ENCODE results near the gene RETREG1. TPM values are rescaled to one million over a fixed set of nuclear protein-coding genes. Genes with fewer than 3 reads are reported as not detected.
A peak's percentile ranks its signal among the peaks of the same experiment; 100 is the strongest.
"Not testable (repeated sequence)": the region's sequence is repeated elsewhere in the genome, so short reads cannot be mapped to it uniquely, and the experiment has no call there.

Gene RETREG1
- total and polyA plus RNA-seq, 7 experiments from 2014 or later: 37.4 to 130 (median 48.6) TPM

DNA sequence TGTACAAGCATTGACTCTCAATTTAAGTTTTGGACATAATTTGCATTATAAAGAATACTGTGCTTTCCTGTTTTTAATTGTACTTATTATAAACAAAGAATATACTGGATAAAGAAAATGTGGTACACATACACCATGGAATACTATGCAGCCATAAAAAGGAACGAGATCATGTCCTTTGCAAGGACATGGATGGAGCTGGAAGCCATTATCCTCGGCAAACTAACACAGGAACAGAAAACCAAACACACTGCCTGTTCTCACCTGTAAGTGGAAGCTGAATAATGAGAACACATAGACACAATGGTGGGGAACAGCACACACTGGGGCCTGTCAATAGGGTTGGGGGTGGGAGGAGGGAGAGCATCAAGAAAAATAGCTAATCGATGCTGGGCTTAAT, 140.4 kb downstream of the RETREG1 start:
- ATAC-seq: not testable (repeated sequence)

DNA sequence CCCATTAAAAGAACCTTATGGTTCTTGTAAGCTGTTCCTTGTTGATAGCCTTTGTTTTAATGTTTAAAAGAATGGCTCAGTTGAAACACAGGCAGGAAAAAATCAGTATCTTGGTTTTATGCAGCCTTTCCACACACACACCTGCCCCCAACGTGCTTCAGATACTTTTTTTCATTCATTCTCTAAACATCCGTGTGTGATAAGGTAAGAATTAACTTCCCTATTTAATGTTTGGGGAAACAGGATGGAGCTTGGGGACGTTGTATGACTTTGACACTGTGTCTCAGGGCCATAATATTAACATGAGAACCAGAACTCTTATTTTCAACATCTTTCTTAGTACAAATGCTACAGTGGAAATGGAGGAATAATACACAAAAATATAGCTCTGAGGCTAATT, 145.4 kb downstream of the RETREG1 start:
- ATAC-seq: no peak

More for the DNA sequence above, 140.4 kb downstream of the RETREG1 start:
- Mint-ChIP-seq H3K36me3 (peaks cover 3 to 43% (median 39%) of the 10 kb centered on the region in 5 donors), H3K27ac (peak overlapping the region in 4 of 9 donors; percentile 8 to 49 (median 42)), H3K4me1 (peaks cover 0 to 42% (median 35%) of the 10 kb centered on the region in 7 donors)
- H3K27ac ChIP-seq (ENCODE audit: low read depth, low read length); H3K9me3 ChIP-seq (ENCODE audit: control insufficient read depth in 2 of 3, low read length in 3 of 3); DNase-seq; H3K4me3 Mint-ChIP-seq; H3K4me3 ChIP-seq (ENCODE audit: low read length); H3K27me3 Mint-ChIP-seq; H3K9me3 Mint-ChIP-seq; H3K36me3 ChIP-seq (ENCODE audit: control insufficient read depth in 2 of 3, insufficient read depth in 3 of 3, low read length in 3 of 3); POLR2A ChIA-PET; H3K4me1 ChIP-seq (ENCODE audit: control insufficient read depth in 2 of 2, insufficient read depth in 2 of 2, low read length in 2 of 2); H3K27me3 ChIP-seq (ENCODE audit: control insufficient read depth in 2 of 2, insufficient read depth in 2 of 2, low read length in 2 of 2); intact Hi-C loops (cut with micrococcal nuclease): not testable (repeated sequence)
- CTCF ChIA-PET: interaction anchor here (0.6 kb wide), 2 partner anchors 25 to 1658 kb away, joined by 3 to 4 read pairs; no protein-coding TSS in a partner anchor

DNA sequence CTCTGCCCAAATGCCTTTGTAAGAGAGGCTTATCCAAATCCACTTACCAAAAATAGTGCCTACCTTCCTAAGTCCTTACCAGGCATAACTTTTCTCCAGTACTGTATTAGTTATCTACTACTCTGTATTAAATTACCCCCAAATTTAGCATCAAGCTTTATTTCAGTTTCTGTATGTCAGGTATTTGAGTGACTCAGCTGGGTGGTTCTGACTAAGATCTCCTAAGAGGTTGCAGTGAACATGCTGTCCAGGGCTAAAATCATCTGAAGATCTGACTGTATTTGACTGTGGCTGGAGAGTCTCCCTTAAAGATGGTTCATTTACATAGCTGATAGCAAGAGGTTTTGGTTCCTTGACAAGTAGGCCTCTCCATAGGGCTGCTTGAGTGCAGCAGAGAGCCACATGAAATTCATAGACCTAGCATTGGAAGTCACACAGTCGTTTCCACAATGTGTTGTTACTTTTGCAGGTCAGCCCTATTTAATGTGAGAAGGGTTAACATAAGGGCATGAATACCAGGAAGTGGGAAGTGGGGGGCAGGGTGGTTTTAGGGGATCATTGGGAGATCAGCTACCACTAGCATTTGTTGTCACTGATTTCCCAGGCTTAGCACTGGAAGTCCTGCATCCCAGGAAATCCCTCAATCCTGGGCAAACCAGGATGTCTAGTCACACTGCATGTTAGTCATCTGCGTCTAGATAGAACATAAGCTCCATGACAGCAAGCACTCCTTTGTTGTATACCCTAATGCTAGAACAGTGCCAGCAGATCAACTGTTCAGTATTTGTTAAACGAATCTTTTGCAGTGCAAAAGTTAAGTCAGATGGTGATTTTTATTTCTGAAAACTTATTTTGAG, 149.2 kb downstream of the RETREG1 start:
- Mint-ChIP-seq H3K27ac (peak overlapping the region; percentile 74 to 99 (median 97)), H3K27me3 (no peaks in the 10 kb centered on the region), H3K36me3 (peaks cover 0 to 24% (median 14%) of the 10 kb centered on the region in 5 donors), H3K4me3 (peak overlapping the region; percentile 86 to 100 (median 97)), H3K9me3 (no peaks in the 10 kb centered on the region), H3K4me1 (peaks cover 48 to 92% (median 69%) of the 10 kb centered on the region in 7 donors)
- Histone ChIP-seq H3K27ac (ENCODE audit: low read depth, low read length) (peak overlapping the region; percentile 87), H3K36me3 (ENCODE audit: control insufficient read depth in 2 of 3, insufficient read depth in 3 of 3, low read length in 3 of 3) (peaks cover 6 to 24% (median 8%) of the 10 kb centered on the region in 3 experiments), H3K4me1 (ENCODE audit: control insufficient read depth in 2 of 2, insufficient read depth in 2 of 2, low read length in 2 of 2) (peaks cover 35 to 39% of the 10 kb centered on the region in 2 donors), H3K27me3 (ENCODE audit: control insufficient read depth in 2 of 2, insufficient read depth in 2 of 2, low read length in 2 of 2) (no peaks in the 10 kb centered on the region), H3K9me3 (ENCODE audit: control insufficient read depth in 2 of 3, low read length in 3 of 3) (no peaks in the 10 kb centered on the region), H3K4me3 (ENCODE audit: low read length) (no peak overlapping the region)
- ATAC-seq: no peak
- no peak for DNase-seq
- intact Hi-C loops (cut with micrococcal nuclease): loop anchor here (5.0 to 10.0 kb wide), 5 partner anchors 85 to 1873 kb away; partner anchors contain the start of genes ANKH (in 2 of the 2), MYO10 (in 1 of the 2) and OTULIN (in 1 of the 2)
- ChIA-PET CTCF (interaction anchor here (0.9 kb wide), 1 partner anchor 23 kb away, joined by 3 read pairs; no protein-coding TSS in a partner anchor), POLR2A (interaction anchor here (1.3 to 2.8 kb wide), 3 partner anchors 11 to 163 kb away, joined by 6 to 8 read pairs (median 7); partner anchors contain the start of gene RETREG1)

More for the DNA sequence above, 145.4 kb downstream of the RETREG1 start:
- Histone ChIP-seq H3K9me3 (ENCODE audit: control insufficient read depth in 2 of 3, low read length in 3 of 3) (no peaks in the 10 kb centered on the region), H3K27me3 (ENCODE audit: control insufficient read depth in 2 of 2, insufficient read depth in 2 of 2, low read length in 2 of 2) (no peaks in the 10 kb centered on the region), H3K36me3 (ENCODE audit: control insufficient read depth in 2 of 3, insufficient read depth in 3 of 3, low read length in 3 of 3) (peaks cover 0 to 7% (median 0%) of the 10 kb centered on the region in 3 experiments), H3K4me1 (ENCODE audit: control insufficient read depth in 2 of 2, insufficient read depth in 2 of 2, low read length in 2 of 2) (peaks cover 12 to 18% of the 10 kb centered on the region in 2 donors), H3K27ac (ENCODE audit: low read depth, low read length) (peak overlapping the region; percentile 41), H3K4me3 (ENCODE audit: low read length) (no peak overlapping the region)
- Mint-ChIP-seq H3K4me3 (no peak overlapping the region), H3K27me3 (no peaks in the 10 kb centered on the region), H3K36me3 (peaks cover 0 to 17% (median 6%) of the 10 kb centered on the region in 5 donors), H3K27ac (peak overlapping the region in 7 of 9 donors; percentile 18 to 78 (median 40)), H3K9me3 (no peaks in the 10 kb centered on the region), H3K4me1 (peaks cover 25 to 78% (median 56%) of the 10 kb centered on the region in 7 donors)
- DNase-seq: no peak
- ChIA-PET POLR2A (interaction anchor here (1.5 kb wide), 1 partner anchor 159 kb away, joined by 3 read pairs; no protein-coding TSS in a partner anchor), CTCF (interaction anchor here (0.7 to 1.9 kb wide), 4 partner anchors 14 to 156 kb away, joined by 3 to 5 read pairs (median 4); no protein-coding TSS in a partner anchor)
- intact Hi-C loops (cut with micrococcal nuclease): loop anchor here in 1 of 2 donors (5.0 kb wide), 1 partner anchor 1809 kb away; the partner anchor contains the start of gene OTULIN

DNA sequence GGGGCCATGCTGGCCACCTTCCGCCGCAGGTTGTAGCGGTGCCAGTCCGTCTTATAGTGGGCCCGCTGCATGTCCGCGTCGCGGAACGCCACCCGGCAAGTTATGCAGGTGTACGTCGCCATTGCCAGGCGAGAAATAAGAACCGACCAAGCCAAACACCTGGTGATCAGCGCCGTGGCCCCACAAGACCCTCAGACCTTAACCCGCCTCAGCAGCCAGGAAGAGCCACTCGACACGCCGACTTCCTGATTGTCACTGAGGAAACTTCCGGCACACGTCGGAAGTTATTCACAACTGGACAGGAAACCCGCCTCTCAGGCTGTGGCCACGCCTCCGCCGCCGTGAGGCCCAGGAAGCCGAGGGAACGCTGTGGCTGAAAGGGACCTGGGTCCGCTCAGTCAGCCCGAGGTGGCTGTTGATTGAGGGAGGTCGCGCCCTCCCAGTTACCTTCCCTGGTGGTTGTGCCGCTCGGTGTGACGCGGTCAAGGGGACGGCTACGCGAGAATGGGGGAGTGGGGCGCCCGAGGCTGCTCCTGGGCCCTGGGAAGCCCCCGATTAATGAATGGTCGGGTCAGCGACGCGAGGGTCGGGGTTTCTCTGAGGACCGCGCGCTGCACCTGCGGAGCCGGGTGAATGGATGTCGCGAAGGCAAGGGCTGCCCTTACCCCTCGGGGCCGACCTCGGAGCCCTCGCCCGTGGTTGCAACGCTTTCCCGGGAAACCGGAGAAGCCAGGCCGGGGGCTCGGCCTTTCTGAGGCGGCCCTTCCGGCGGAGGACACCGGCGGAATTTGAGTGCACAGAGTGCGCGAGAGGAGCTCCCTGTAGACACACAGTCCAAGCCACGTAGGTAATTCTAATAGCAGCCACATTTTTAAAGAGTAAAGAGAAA, 151.0 kb downstream of the RETREG1 start, which contains the start of gene ZNF622:
Gene ZNF622, minus strand, starts transcription at position 257 of the 889 bp plus-strand sequence. Its CDS starts 135 bp downstream, at position 122.
- intact Hi-C loops (cut with micrococcal nuclease): loop anchor here (1.0 to 10.0 kb wide), 9 partner anchors 9 to 1884 kb away; partner anchors contain the start of genes ANKH (in 2 of the 2), MYO10 (in 1 of the 2), OTULIN (in 1 of the 2) and OTULINL (in 1 of the 2)
- H3K27me3 ChIP-seq (ENCODE audit: control insufficient read depth in 2 of 2, insufficient read depth in 2 of 2, low read length in 2 of 2): no peaks in the 10 kb centered on the region
- POLR2A ChIA-PET: interaction anchor here (1.1 to 3.3 kb wide), 4 partner anchors 10 to 164 kb away, joined by 3 to 11 read pairs (median 7); partner anchors contain the start of gene RETREG1
- peak within 1 kb of the TSS; percentile 94 to 99 (median 97) for H3K27ac Mint-ChIP-seq
- H3K4me1 Mint-ChIP-seq: peaks cover 61 to 98% (median 83%) of the 10 kb centered on the region in 7 donors
- H3K9me3 ChIP-seq (ENCODE audit: control insufficient read depth in 2 of 3, low read length in 3 of 3): no peaks in the 10 kb centered on the region
- CTCF ChIA-PET: interaction anchor here (1.0 kb wide), 1 partner anchor 10 kb away, joined by 4 read pairs; no protein-coding TSS in a partner anchor
- peak within 1 kb of the TSS; percentile 90 to 100 (median 97) for H3K4me3 Mint-ChIP-seq
- H3K36me3 Mint-ChIP-seq: peaks cover 14 to 39% (median 24%) of the 10 kb centered on the region in 5 donors
- DNase-seq: peak; percentile 72 to 89 (median 86)
- peak within 1 kb of the TSS; percentile 87 for H3K27ac ChIP-seq (ENCODE audit: low read depth, low read length)
- H3K4me1 ChIP-seq (ENCODE audit: control insufficient read depth in 2 of 2, insufficient read depth in 2 of 2, low read length in 2 of 2): peaks cover 45 to 55% of the 10 kb centered on the region in 2 donors
- peaks cover 12 to 41% (median 25%) of the 10 kb centered on the region in 3 experiments for H3K36me3 ChIP-seq (ENCODE audit: control insufficient read depth in 2 of 3, insufficient read depth in 3 of 3, low read length in 3 of 3)
- no peaks in the 10 kb centered on the region for H3K27me3 Mint-ChIP-seq
- H3K4me3 ChIP-seq (ENCODE audit: low read length): peak within 1 kb of the TSS; percentile 88
- ATAC-seq: peak; percentile 96
- H3K9me3 Mint-ChIP-seq: peaks cover 0 to 2% (median 0%) of the 10 kb centered on the region in 11 donors

DNA sequence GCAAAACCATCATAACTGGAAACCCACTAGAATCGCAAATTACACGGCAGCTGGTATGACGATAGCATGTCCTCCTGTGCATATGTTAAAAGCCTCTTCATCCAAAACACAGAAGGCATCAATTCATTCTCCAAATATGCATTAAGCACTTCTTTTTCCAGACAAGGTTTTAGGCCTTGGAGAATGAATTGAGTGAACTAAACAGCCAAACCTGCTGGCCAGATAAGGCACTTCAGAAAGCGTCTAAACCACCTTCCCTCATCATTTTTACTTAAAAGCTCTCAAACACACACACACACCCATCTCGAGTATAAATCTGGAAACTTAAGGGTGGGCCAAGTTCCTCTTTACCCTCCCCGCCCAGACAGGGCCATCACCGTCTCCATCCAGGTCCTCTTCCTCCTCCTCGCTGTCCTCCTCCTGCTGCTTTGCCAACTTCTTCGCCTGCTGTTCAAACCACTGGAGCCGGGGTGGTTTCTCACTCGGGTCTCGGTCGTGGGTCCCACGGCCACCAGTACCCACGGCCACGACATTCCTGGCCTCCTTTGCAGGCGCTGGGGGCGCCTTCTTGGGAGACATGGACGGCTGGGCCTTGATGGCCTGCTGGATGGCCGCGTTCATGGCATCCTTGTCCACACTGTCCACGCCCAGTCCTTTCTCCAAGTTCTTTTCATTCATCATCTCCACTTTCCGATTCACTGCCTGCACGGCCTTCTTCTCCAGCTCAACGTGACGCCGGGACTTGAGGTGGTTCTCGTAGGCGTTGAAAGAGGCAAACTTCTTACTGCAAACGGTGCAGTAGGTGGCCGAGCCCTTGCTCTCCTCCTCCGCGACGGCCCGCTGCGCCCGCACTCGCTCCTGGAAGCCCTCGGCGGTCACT, 151.9 kb downstream of the RETREG1 start:
- H3K36me3 ChIP-seq (ENCODE audit: control insufficient read depth in 2 of 3, insufficient read depth in 3 of 3, low read length in 3 of 3): peaks cover 18 to 47% (median 25%) of the 10 kb centered on the region in 3 experiments
- ChIA-PET POLR2A (interaction anchor here (1.1 to 3.3 kb wide), 5 partner anchors 9 to 165 kb away, joined by 3 to 11 read pairs (median 6); partner anchors contain the start of gene RETREG1), CTCF (interaction anchor here (1.0 kb wide), 1 partner anchor 9 kb away, joined by 4 read pairs; no protein-coding TSS in a partner anchor)
- H3K27ac ChIP-seq (ENCODE audit: low read depth, low read length): peak overlapping the region; percentile 87
- Mint-ChIP-seq H3K36me3 (peaks cover 15 to 41% (median 25%) of the 10 kb centered on the region in 5 donors), H3K4me1 (peaks cover 66 to 99% (median 91%) of the 10 kb centered on the region in 7 donors), H3K4me3 (peak overlapping the region; percentile 90 to 100 (median 97)), H3K27me3 (no peaks in the 10 kb centered on the region), H3K9me3 (peaks cover 0 to 2% (median 0%) of the 10 kb centered on the region in 11 donors), H3K27ac (peak overlapping the region; percentile 94 to 99 (median 97))
- H3K27me3 ChIP-seq (ENCODE audit: control insufficient read depth in 2 of 2, insufficient read depth in 2 of 2, low read length in 2 of 2): no peaks in the 10 kb centered on the region
- peaks cover 52 to 57% of the 10 kb centered on the region in 2 donors for H3K4me1 ChIP-seq (ENCODE audit: control insufficient read depth in 2 of 2, insufficient read depth in 2 of 2, low read length in 2 of 2)
- DNase-seq (peak in 3 of 9 donors; percentile 4 to 17 (median 15)), ATAC-seq (no peak)
- peak overlapping the region; percentile 88 for H3K4me3 ChIP-seq (ENCODE audit: low read length)
- H3K9me3 ChIP-seq (ENCODE audit: control insufficient read depth in 2 of 3, low read length in 3 of 3): no peaks in the 10 kb centered on the region
- intact Hi-C loops (cut with micrococcal nuclease): loop anchor here (1.0 to 10.0 kb wide), 9 partner anchors 9 to 1884 kb away; partner anchors contain the start of genes ANKH (in 2 of the 2), MYO10 (in 1 of the 2), OTULIN (in 1 of the 2) and OTULINL (in 1 of the 2)
